HepG2 (cell line): ENCODE results near the gene DDAH2. TPM values are rescaled to one million over a fixed set of nuclear protein-coding genes. Genes with fewer than 3 reads are reported as not detected.
A peak's percentile ranks its signal among the peaks of the same experiment; 100 is the strongest.

Source experiments
- CAMTA2 ChIP-seq: sonication (generic); formaldehyde crosslinking; IDR thresholded peaks from 2 replicates; pipeline ENCODE4 v1.4.0; 2020; ENCODE audit warnings: mild to moderate bottlenecking, missing genetic modification reagents, borderline replicate concordance
- EHMT2 ChIP-seq: fragments of 200-600 bp; sonication (generic); IDR thresholded peaks from 2 replicates; pipeline ENCODE4 v1.7.0; 2017; ENCODE audit warnings: antibody characterized with exemption, low read depth, low read length, borderline replicate concordance
- FOXA3 ChIP-seq: IDR thresholded peaks from 2 replicates; pipeline ENCODE4 v1.6.1; 2016; ENCODE audit warnings: missing genetic modification reagents, missing compliant biosample characterization
- HMG20B ChIP-seq: conservative IDR thresholded peaks from 2 replicates; pipeline ENCODE4 v1.6.1; 2016; ENCODE audit warnings: missing genetic modification reagents, missing compliant biosample characterization
- NKX3-1 ChIP-seq: sonication (generic); formaldehyde crosslinking; IDR thresholded peaks from 2 replicates; pipeline ENCODE4 v1.5.0; 2020; ENCODE audit warnings: missing genetic modification reagents
- SP2 ChIP-seq: sonication (generic); formaldehyde crosslinking; IDR thresholded peaks from 2 replicates; pipeline ENCODE4 v1.5.1; 2020; ENCODE audit warnings: mild to moderate bottlenecking, missing genetic modification reagents
- STAG1 ChIP-seq: sonication (generic); formaldehyde crosslinking; IDR thresholded peaks from 2 replicates; pipeline ENCODE4 v1.4.0; 2020; ENCODE audit warnings: missing genetic modification reagents
- ZNF343 ChIP-seq: sonication (generic); formaldehyde crosslinking; IDR thresholded peaks from 2 replicates; pipeline ENCODE4 v1.4.0; 2020; ENCODE audit warnings: mild to moderate bottlenecking, missing genetic modification reagents
- ZNF431 ChIP-seq: sonication (generic); formaldehyde crosslinking; IDR thresholded peaks from 2 replicates; pipeline ENCODE4 v1.9.0; 2022; ENCODE audit warnings: missing genetic modification reagents, low read depth, mild to moderate bottlenecking, borderline replicate concordance
- ZNF484 ChIP-seq: sonication (generic); formaldehyde crosslinking; IDR thresholded peaks from 2 replicates; pipeline ENCODE4 v1.5.1; 2020; ENCODE audit warnings: mild to moderate bottlenecking, low read depth, missing genetic modification reagents, borderline replicate concordance
- ZNF605 ChIP-seq: sonication (generic); formaldehyde crosslinking; IDR thresholded peaks from 2 replicates; pipeline ENCODE4 v1.8.0; 2022; ENCODE audit warnings: mild to moderate bottlenecking, missing genetic modification reagents
- ZNF792 ChIP-seq: IDR thresholded peaks from 2 replicates; pipeline ENCODE4 v1.6.1; 2016
- ZNF891 ChIP-seq: sonication (generic); formaldehyde crosslinking; IDR thresholded peaks from 2 replicates; pipeline ENCODE4 v1.5.0; 2020; ENCODE audit warnings: mild to moderate bottlenecking, missing genetic modification reagents
- polyA plus RNA-seq, 8 experiments: library from polyadenylated mRNA; depleted of rRNA in 3 of 8; stranded (reverse) in 7 of 8; unstranded in 1 of 8; fragments of >200 nt; fragmentation: Illumina TruSeq in 4 of 8; extraction: Trizol in 4 of 8; gene quantifications; 2 replicates each; pipeline versions ENCODE4 v1.2.1 to v1.2.3, GENCODE V29; 2011 to 2016; ENCODE audit warnings: low read depth in 4 of 8, missing spikeins in 1 of 8, mixed read lengths in 1 of 8; ENCODE audit not compliant: insufficient read depth in 1 of 8
- total RNA-seq, 5 experiments: library from RNA; depleted of rRNA; stranded (reverse); fragments of >200 nt; fragmentation: Illumina TruSeq; extraction: Trizol; gene quantifications; 2 replicates each; pipeline ENCODE4 v1.2.3, GENCODE V29; 2016; ENCODE audit warnings: low read depth in 1 of 5
- TF ChIP-seq, protein P1 (sequence below): sonication (generic); formaldehyde crosslinking; conservative IDR thresholded peaks from 2 replicates; pipeline ENCODE4 v1.4.0; 2020; ENCODE audit warnings: mild to moderate bottlenecking, missing genetic modification reagents, moderate library complexity
- TF ChIP-seq, protein P2 (sequence below): sonication (generic); formaldehyde crosslinking; IDR thresholded peaks from 2 replicates; pipeline ENCODE4 v1.4.0; 2020; ENCODE audit warnings: missing genetic modification reagents, low read depth, mild to moderate bottlenecking, borderline replicate concordance
- TF ChIP-seq, protein P3 (sequence below): IDR thresholded peaks from 2 replicates; pipeline ENCODE4 v1.6.1; 2018; ENCODE audit warnings: missing genetic modification reagents
- TF ChIP-seq, protein P4 (sequence below): fragments of 450-650 bp; IDR thresholded peaks from 2 replicates; pipeline ENCODE4 v1.6.1; 2017

The DDAH2 gene
- total and polyA plus RNA-seq, 2 of the 13 experiments (the other 11 are each of a cell fraction or from before 2014, with no cell fraction given), result 16.4 to 21.1 TPM

DNA sequence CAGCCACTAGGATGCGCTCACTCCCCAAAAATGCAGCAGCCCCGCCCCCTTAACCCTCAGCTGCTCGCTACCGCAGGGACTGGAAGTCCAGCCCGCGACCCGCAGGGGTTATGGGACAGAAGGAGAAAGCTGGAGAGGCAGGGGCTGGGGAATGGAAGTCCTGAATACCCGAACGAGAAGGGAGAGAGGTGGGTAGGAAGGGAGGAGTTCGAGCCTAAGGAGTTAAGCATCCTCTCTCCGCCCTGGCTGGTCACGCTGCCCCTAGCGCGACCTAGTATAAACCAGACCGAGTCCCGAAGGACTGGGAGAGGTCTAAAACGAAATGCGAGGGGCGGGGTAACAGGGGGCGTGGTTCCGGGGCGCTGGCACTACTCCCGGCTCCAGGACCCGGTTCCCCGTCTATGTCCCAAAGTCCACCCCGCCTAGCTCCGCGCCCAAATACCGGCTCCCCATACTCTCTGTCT, 448 bp upstream of the DDAH2 start (continued):
- TF ChIP-seq ZNF792 (CRISPR knock-in tag) (peak; percentile 53; the same call in 1 of the 2 replicates), ZNF431 (CRISPR knock-in tag) (no peak), ZNF343 (peak; percentile 68; the same call in 1 of the 2 replicates), STAG1 (peak; percentile 94), ZNF605 (CRISPR knock-in tag) (peak; percentile 91), EHMT2 (no peak), NKX3-1 (peak; percentile 71; the same call in 1 of the 2 replicates), ZNF484 (CRISPR knock-in tag) (0 out of 2 replicates have a peak, but pooled peaks have one; percentile 7), ZNF891 (CRISPR knock-in tag) (peak; percentile 28; the same call in 1 of the 2 replicates), HMG20B (CRISPR knock-in tag) (0 out of 2 replicates have a peak, but pooled peaks have one; percentile 37), SP2 (CRISPR knock-in tag) (no peak), CAMTA2 (0 out of 2 replicates have a peak, but pooled peaks have one; percentile 4), FOXA3 (peak; percentile 23; the same call in 1 of the 2 replicates)
- TF ChIP-seq, protein P1, sequence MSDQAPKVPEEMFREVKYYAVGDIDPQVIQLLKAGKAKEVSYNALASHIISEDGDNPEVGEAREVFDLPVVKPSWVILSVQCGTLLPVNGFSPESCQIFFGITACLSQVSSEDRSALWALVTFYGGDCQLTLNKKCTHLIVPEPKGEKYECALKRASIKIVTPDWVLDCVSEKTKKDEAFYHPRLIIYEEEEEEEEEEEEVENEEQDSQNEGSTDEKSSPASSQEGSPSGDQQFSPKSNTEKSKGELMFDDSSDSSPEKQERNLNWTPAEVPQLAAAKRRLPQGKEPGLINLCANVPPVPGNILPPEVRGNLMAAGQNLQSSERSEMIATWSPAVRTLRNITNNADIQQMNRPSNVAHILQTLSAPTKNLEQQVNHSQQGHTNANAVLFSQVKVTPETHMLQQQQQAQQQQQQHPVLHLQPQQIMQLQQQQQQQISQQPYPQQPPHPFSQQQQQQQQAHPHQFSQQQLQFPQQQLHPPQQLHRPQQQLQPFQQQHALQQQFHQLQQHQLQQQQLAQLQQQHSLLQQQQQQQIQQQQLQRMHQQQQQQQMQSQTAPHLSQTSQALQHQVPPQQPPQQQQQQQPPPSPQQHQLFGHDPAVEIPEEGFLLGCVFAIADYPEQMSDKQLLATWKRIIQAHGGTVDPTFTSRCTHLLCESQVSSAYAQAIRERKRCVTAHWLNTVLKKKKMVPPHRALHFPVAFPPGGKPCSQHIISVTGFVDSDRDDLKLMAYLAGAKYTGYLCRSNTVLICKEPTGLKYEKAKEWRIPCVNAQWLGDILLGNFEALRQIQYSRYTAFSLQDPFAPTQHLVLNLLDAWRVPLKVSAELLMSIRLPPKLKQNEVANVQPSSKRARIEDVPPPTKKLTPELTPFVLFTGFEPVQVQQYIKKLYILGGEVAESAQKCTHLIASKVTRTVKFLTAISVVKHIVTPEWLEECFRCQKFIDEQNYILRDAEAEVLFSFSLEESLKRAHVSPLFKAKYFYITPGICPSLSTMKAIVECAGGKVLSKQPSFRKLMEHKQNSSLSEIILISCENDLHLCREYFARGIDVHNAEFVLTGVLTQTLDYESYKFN (CRISPR knock-in tag), result peak; percentile 53; the same call in 1 of the 2 replicates
- TF ChIP-seq, protein P2, sequence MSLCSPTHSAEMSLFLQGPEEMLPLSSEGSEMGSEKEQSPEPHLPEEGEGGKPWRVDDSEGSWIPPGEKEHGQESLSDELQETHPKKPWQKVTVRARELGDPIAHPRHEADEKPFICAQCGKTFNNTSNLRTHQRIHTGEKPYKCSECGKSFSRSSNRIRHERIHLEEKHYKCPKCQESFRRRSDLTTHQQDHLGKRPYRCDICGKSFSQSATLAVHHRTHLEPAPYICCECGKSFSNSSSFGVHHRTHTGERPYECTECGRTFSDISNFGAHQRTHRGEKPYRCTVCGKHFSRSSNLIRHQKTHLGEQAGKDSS (CRISPR knock-in tag), result peak; percentile 39; the same call in 1 of the 2 replicates
- TF ChIP-seq, protein P3, sequence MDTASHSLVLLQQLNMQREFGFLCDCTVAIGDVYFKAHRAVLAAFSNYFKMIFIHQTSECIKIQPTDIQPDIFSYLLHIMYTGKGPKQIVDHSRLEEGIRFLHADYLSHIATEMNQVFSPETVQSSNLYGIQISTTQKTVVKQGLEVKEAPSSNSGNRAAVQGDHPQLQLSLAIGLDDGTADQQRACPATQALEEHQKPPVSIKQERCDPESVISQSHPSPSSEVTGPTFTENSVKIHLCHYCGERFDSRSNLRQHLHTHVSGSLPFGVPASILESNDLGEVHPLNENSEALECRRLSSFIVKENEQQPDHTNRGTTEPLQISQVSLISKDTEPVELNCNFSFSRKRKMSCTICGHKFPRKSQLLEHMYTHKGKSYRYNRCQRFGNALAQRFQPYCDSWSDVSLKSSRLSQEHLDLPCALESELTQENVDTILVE, result no peak
- TF ChIP-seq, protein P4, sequence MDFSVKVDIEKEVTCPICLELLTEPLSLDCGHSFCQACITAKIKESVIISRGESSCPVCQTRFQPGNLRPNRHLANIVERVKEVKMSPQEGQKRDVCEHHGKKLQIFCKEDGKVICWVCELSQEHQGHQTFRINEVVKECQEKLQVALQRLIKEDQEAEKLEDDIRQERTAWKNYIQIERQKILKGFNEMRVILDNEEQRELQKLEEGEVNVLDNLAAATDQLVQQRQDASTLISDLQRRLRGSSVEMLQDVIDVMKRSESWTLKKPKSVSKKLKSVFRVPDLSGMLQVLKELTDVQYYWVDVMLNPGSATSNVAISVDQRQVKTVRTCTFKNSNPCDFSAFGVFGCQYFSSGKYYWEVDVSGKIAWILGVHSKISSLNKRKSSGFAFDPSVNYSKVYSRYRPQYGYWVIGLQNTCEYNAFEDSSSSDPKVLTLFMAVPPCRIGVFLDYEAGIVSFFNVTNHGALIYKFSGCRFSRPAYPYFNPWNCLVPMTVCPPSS, result no peak
